Tibial nerve (tissue), 4 donors: ENCODE data around the gene ABL2. TPM values are rescaled to one million over a fixed set of nuclear protein-coding genes. Genes with fewer than 3 reads are reported as not detected.
"Not testable (repeated sequence)": the region's sequence is repeated elsewhere in the genome, so short reads cannot be mapped to it uniquely, and the experiment has no call there.

Experiments used
- DNase-seq, 2 donors: peaks; one replicate each; pipeline ENCODE4 v3.0.0-alpha.2; 2019; ENCODE audit warnings: low spot score in 2 of 2
- H3K27ac ChIP-seq, 4 donors: fragments of 200-600 bp; sonication (generic) in 3 of 4; one replicate each; pipeline ENCODE4 v1.5.1; 2017 to 2019; ENCODE audit warnings: mild to moderate bottlenecking in 1 of 4
- H3K27me3 ChIP-seq, 2 donors: fragments of 200-600 bp; sonication (generic) in 1 of 2; one replicate each; pipeline versions ENCODE4 v1.5.1 to v1.6.0; 2017 to 2019
- H3K36me3 ChIP-seq, 3 donors: fragments of 200-600 bp; sonication (generic); one replicate each; pipeline ENCODE4 v1.5.1; 2018 to 2019
- H3K4me1 ChIP-seq, 4 donors: fragments of 200-600 bp; sonication (generic) in 3 of 4; one replicate each; pipeline ENCODE4 v1.5.1; 2017 to 2019
- H3K4me3 ChIP-seq, 4 donors: fragments of 200-600 bp; sonication (generic) in 3 of 4; one replicate each; pipeline ENCODE4 v1.5.1; 2017 to 2019; ENCODE audit warnings: mild to moderate bottlenecking in 1 of 4, moderate library complexity in 1 of 4
- H3K9me3 ChIP-seq, 4 donors: fragments of 200-600 bp; sonication (generic) in 3 of 4; one replicate each; pipeline ENCODE4 v1.5.1; 2017 to 2019
- CTCF ChIP-seq, 5 experiments: fragments of 200-600 bp in 3 of 5; fragments of 450-650 bp in 2 of 5; sonication (generic) in 3 of 5; IDR thresholded peaks; one replicate each; pipeline ENCODE4 v1.5.1; 2016 to 2019; ENCODE audit warnings: antibody characterized with exemption in 5 of 5, mild to moderate bottlenecking in 3 of 5, moderate library complexity in 2 of 5
- EP300 ChIP-seq, 2 donors: sonication (generic); formaldehyde crosslinking; IDR thresholded peaks; one replicate each; pipeline ENCODE4 v1.6.1; 2017; ENCODE audit warnings: antibody characterized with exemption in 2 of 2, mild to moderate bottlenecking in 1 of 2
- POLR2A ChIP-seq, 2 donors: fragments of 450-650 bp; IDR thresholded peaks; one replicate each; pipeline ENCODE4 v1.6.1; 2017; ENCODE audit warnings: antibody characterized with exemption in 2 of 2, mild to moderate bottlenecking in 2 of 2, moderate library complexity in 2 of 2
- WGBS, 2 donors: methylation state at CpG; one replicate each; pipeline ENCODE4 v1.1.5; 2018; 5-methylcytosine and 5-hydroxymethylcytosine counted together
- total RNA-seq, 4 donors: library from RNA; depleted of rRNA; stranded (reverse); fragments of >200 nt; gene quantifications; one replicate each; pipeline ENCODE4 v1.1.0, GENCODE V29; 2016

The ABL2 gene
- total RNA-seq, 4 donors from 2014 or later = 22.0 to 43.5 (median 27.0) TPM

- DNase-seq = no peak
- peak overlapping the region in 2 of 4 donors; percentile 94 to 96 for H3K27ac ChIP-seq
- WGBS, 2 donors = 39 to 45% methylated on average over 3 of the region's 3 CpGs
Measured at GRCh38 chr1:179230721-179231120, 1.2 kb upstream of the ABL2 start.

GRCh38 chr1:179230251-179230650, 774 bp upstream of the ABL2 start:
- TF ChIP-seq POLR2A (IDR thresholded peaks at IDR 0.05) (no peak), CTCF (IDR thresholded peaks at IDR 0.05) (no peak), EP300 (IDR thresholded peaks at IDR 0.05) (no peak)
- Histone ChIP-seq H3K4me3 (peak overlapping the region in 2 of 4 donors; percentile 95 to 100), H3K9me3 (no peaks in the 10 kb centered on the region), H3K27ac (peak overlapping the region; percentile 74 to 96 (median 92)), H3K36me3 (no peaks in the 10 kb centered on the region), H3K4me1 (peaks cover 0 to 37% (median 20%) of the 10 kb centered on the region in 4 donors), H3K27me3 (no peaks in the 10 kb centered on the region)
- WGBS, 2 donors = 39 to 49% methylated on average over 5 of the region's 5 CpGs
- DNase-seq = no peak

More at GRCh38 chr1:179230721-179231120, 1.2 kb upstream of the ABL2 start:
- no peaks in the 10 kb centered on the region for H3K36me3 ChIP-seq
- H3K4me1 ChIP-seq = peaks cover 0 to 37% (median 20%) of the 10 kb centered on the region in 4 donors
- TF ChIP-seq CTCF (IDR thresholded peaks at IDR 0.05) (no peak), POLR2A (IDR thresholded peaks at IDR 0.05) (no peak), EP300 (IDR thresholded peaks at IDR 0.05) (no peak)
- no peaks in the 10 kb centered on the region for H3K27me3 ChIP-seq
- H3K4me3 ChIP-seq = no peak overlapping the region
- no peaks in the 10 kb centered on the region for H3K9me3 ChIP-seq

- Histone ChIP-seq H3K4me3 (peak overlapping the region; percentile 75 to 100 (median 96)), H3K27me3 (no peaks in the 10 kb centered on the region), H3K36me3 (peaks cover 0 to 7% (median 0%) of the 10 kb centered on the region in 3 donors), H3K9me3 (no peaks in the 10 kb centered on the region), H3K4me1 (peaks cover 0 to 37% (median 20%) of the 10 kb centered on the region in 4 donors), H3K27ac (peak overlapping the region; percentile 74 to 96 (median 92))
- TF ChIP-seq CTCF (IDR thresholded peaks at IDR 0.05) (no peak), EP300 (IDR thresholded peaks at IDR 0.05) (no peak), POLR2A (IDR thresholded peaks at IDR 0.05) (no peak)
- DNase-seq = peak in 1 of 2 donors; percentile 32
- WGBS, 2 donors = 0 to 1% methylated on average over 10 to 11 of the region's 19 CpGs
Measured at GRCh38 chr1:179228783-179229213, 679 bp downstream of the ABL2 start.

- H3K4me1 ChIP-seq = peaks cover 0 to 37% (median 20%) of the 10 kb centered on the region in 4 donors
- H3K27ac ChIP-seq = no peak overlapping the region
- H3K4me3 ChIP-seq = no peak overlapping the region
- H3K27me3 ChIP-seq = no peaks in the 10 kb centered on the region
- DNase-seq = no peak
- H3K36me3 ChIP-seq = peaks cover 0 to 7% (median 0%) of the 10 kb centered on the region in 3 donors
- no peak for TF ChIP-seq EP300 (IDR thresholded peaks at IDR 0.05)
- no peak for TF ChIP-seq POLR2A (IDR thresholded peaks at IDR 0.05)
- TF ChIP-seq CTCF (IDR thresholded peaks at IDR 0.05) = no peak
- H3K9me3 ChIP-seq = no peaks in the 10 kb centered on the region
Measured at GRCh38 chr1:179226738-179227137, 2.7 kb downstream of the ABL2 start.

GRCh38 chr1:179224466-179224865, 5.0 kb downstream of the ABL2 start:
- peaks cover 0 to 24% (median 16%) of the 10 kb centered on the region in 4 donors for H3K4me1 ChIP-seq
- 94 to 97% methylated on average over 8 of the region's 8 CpGs for WGBS, 2 donors
- not testable (repeated sequence) for DNase-seq, H3K36me3 ChIP-seq, H3K27ac ChIP-seq, H3K27me3 ChIP-seq, H3K9me3 ChIP-seq, H3K4me3 ChIP-seq

- not testable (repeated sequence) for H3K9me3 ChIP-seq, H3K4me3 ChIP-seq, H3K27ac ChIP-seq, DNase-seq, H3K27me3 ChIP-seq
- 76 to 79% methylated on average over 7 of the region's 7 CpGs for WGBS, 2 donors
- H3K4me1 ChIP-seq = peaks cover 0 to 25% (median 13%) of the 10 kb centered on the region in 4 donors
- peaks cover 0 to 11% (median 0%) of the 10 kb centered on the region in 3 donors for H3K36me3 ChIP-seq
Measured at GRCh38 chr1:179221121-179221520, 8.4 kb downstream of the ABL2 start.
